ENCODE results near the gene PNLIPRP3. TPM values are rescaled to one million over a fixed set of nuclear protein-coding genes. Genes with fewer than 3 reads are reported as not detected.

The PNLIPRP3 gene
- total RNA-seq, 2 donors from 2014 or later, result not detected

GRCh38 chr10:116429288-116429977 lies 1.8 kb downstream of the PNLIPRP3 start:
- ATAC-seq (no peak), DNase-seq (ENCODE audit: low spot score) (no peak)
- no peaks in the 10 kb centered on the region for H3K9me3 Mint-ChIP-seq
- no peak overlapping the region for H3K4me3 Mint-ChIP-seq
- H3K27me3 Mint-ChIP-seq, result peaks cover 0 to 6% of the 10 kb centered on the region in 2 donors
- H3K4me1 Mint-ChIP-seq (ENCODE audit: low read depth in 2 of 2), result no peaks in the 10 kb centered on the region
- H3K36me3 Mint-ChIP-seq, result no peaks in the 10 kb centered on the region
- H3K27ac Mint-ChIP-seq, result no peak overlapping the region

DNA sequence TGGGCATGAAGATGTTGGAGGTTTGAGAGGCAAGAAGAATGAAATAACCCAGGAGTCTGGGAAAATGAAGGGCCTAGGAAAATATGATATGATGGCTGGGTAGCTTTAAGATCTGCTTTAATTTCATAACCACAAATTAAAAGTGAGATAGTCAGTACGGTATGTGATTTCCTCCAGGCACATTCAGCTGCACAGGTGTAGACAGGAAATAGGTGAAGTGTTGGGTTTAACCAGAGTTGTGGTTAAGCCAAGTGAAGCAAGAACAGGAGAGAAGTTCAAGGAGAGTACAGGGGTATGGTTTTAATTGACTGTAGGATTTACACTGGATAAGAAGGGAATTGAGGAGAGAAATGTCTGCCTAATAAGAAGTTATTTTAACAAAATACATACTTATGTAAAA lies 2.6 kb downstream of the PNLIPRP3 start:
- Mint-ChIP-seq H3K9me3 (no peaks in the 10 kb centered on the region), H3K27me3 (peaks cover 0 to 4% of the 10 kb centered on the region in 2 donors), H3K36me3 (no peaks in the 10 kb centered on the region), H3K4me3 (no peak overlapping the region), H3K4me1 (ENCODE audit: low read depth in 2 of 2) (no peaks in the 10 kb centered on the region), H3K27ac (no peak overlapping the region)
- ATAC-seq, result no peak
- DNase-seq (ENCODE audit: low spot score), result no peak

GRCh38 chr10:116431598-116431997 lies 4.0 kb downstream of the PNLIPRP3 start:
- H3K36me3 Mint-ChIP-seq, result no peaks in the 10 kb centered on the region
- no peaks in the 10 kb centered on the region for H3K4me1 Mint-ChIP-seq (ENCODE audit: low read depth in 2 of 2)
- H3K27ac Mint-ChIP-seq, result no peak overlapping the region
- H3K27me3 Mint-ChIP-seq, result no peaks in the 10 kb centered on the region
- DNase-seq (ENCODE audit: low spot score) (no peak), ATAC-seq (no peak)
- H3K4me3 Mint-ChIP-seq, result no peak overlapping the region
- no peaks in the 10 kb centered on the region for H3K9me3 Mint-ChIP-seq

GRCh38 chr10:116437076-116437692 lies 9.5 kb downstream of the PNLIPRP3 start:
- Mint-ChIP-seq H3K4me3 (no peak overlapping the region), H3K36me3 (no peaks in the 10 kb centered on the region), H3K27ac (no peak overlapping the region), H3K9me3 (no peaks in the 10 kb centered on the region), H3K27me3 (no peaks in the 10 kb centered on the region), H3K4me1 (ENCODE audit: low read depth in 2 of 2) (peaks cover 4 to 5% of the 10 kb centered on the region in 2 donors)
- ATAC-seq (no peak), DNase-seq (ENCODE audit: low spot score) (no peak)

DNA sequence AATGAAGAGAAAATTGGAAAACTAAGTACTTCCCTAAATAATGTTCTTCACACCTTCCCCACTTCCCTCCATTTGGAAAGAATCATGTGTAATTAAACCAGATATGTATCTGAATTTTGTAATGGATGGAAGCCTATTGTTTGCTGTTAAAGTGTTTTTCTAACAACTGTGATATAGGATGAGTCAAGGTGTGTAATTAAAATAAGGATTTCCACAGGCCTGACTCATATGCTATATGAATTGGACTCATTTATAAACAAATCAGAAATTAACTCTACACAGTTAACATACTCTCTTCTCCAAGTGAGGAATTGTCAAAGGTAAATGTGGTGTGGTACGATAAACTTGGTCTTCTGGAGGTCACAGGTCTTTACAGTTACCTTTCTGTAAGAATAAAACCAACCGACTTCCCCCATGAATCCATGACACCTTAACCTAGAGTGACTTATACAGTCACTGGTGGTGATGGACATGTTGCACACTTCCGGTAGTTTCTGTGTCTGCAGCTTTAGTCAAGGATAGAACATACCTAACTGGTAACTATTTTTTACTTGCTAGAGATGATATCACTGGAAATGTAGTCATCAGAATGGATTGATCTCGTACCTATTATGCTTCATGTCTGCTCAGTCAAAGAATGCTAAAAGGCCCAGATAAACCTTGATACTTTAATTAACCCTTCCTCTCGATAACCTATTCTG lies 12.8 kb downstream of the PNLIPRP3 start:
- Mint-ChIP-seq H3K9me3 (no peaks in the 10 kb centered on the region), H3K4me1 (ENCODE audit: low read depth in 2 of 2) (peaks cover 4 to 5% of the 10 kb centered on the region in 2 donors), H3K27ac (no peak overlapping the region), H3K36me3 (no peaks in the 10 kb centered on the region), H3K27me3 (no peaks in the 10 kb centered on the region), H3K4me3 (no peak overlapping the region)
- ATAC-seq (no peak), DNase-seq (ENCODE audit: low spot score) (no peak)

DNA sequence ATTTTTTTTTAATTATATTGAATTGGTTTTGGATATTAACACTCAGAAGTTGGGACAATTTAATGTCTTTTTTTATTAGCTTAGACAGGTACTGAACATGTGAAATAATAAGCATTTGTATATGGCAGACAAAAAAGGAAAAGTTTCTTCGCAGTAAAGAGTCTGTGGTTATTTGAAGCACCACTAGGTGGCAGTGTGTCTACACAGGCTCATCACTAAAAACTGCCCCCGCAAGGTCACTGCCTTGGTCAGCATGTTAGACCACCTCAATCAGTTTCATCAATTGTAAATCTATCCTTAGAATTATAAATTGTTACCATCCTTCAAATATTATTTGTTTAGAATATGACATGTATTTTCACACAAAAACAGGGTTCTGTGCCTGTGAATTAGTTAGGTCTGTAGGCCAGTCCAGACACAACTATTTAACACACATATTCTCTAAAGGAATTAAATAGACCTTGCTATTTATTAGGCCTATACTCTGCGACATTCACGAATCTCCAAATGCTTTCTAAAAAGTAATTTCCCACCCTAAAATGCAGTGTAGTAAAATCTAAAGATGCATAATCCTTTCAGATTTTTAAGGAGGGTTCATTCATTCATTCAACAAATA lies 17.0 kb downstream of the PNLIPRP3 start:
- no peak overlapping the region for H3K4me3 Mint-ChIP-seq
- DNase-seq (ENCODE audit: low spot score) (no peak), ATAC-seq (no peak)
- no peaks in the 10 kb centered on the region for H3K36me3 Mint-ChIP-seq
- H3K27me3 Mint-ChIP-seq, result no peaks in the 10 kb centered on the region
- no peaks in the 10 kb centered on the region for H3K4me1 Mint-ChIP-seq (ENCODE audit: low read depth in 2 of 2)
- peaks cover 2% of the 10 kb centered on the region for H3K9me3 Mint-ChIP-seq
- no peak overlapping the region for H3K27ac Mint-ChIP-seq

GRCh38 chr10:116450861-116451260 lies 23.2 kb downstream of the PNLIPRP3 start:
- no peaks in the 10 kb centered on the region for H3K36me3 Mint-ChIP-seq
- no peak overlapping the region for H3K4me3 Mint-ChIP-seq
- no peaks in the 10 kb centered on the region for H3K4me1 Mint-ChIP-seq (ENCODE audit: low read depth in 2 of 2)
- no peak for ATAC-seq
- no peaks in the 10 kb centered on the region for H3K27me3 Mint-ChIP-seq
- H3K27ac Mint-ChIP-seq, result no peak overlapping the region
- H3K9me3 Mint-ChIP-seq, result peaks cover 8% of the 10 kb centered on the region
- no peak for DNase-seq (ENCODE audit: low spot score)

DNA sequence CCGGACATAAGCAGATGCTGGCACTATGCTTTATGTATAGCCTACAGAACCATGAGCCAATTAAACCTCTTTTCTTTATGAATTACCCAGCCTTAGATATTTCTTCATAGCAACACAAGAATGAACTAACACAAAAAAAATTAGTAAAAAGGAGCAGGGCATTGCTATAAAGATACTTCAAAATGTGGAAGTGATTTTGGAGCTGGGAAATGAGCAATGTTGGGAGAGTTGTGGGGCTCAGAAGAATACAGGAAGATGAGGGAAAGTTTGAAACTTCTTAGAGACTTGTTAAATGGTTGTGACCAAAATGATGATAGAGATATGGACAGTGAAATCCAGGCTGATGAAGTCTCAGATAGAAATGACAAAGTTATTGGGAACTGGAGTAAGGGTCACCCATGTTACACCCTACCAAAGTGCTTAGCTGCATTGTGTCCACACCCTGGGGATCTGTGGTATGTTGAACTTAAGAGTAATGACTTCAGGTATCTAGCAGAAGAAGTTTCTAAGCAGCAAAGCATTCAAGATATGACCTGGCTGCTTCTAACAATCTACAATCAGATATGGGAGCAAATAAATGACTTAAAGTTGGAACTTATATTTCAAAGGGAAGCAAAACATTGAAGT lies 24.2 kb downstream of the PNLIPRP3 start:
- Mint-ChIP-seq H3K9me3 (peaks cover 11% of the 10 kb centered on the region), H3K27me3 (no peaks in the 10 kb centered on the region), H3K4me3 (no peak overlapping the region), H3K27ac (no peak overlapping the region), H3K4me1 (ENCODE audit: low read depth in 2 of 2) (no peaks in the 10 kb centered on the region), H3K36me3 (no peaks in the 10 kb centered on the region)
- DNase-seq (ENCODE audit: low spot score) (no peak), ATAC-seq (no peak)

- Mint-ChIP-seq H3K4me1 (ENCODE audit: low read depth in 2 of 2) (no peaks in the 10 kb centered on the region), H3K27me3 (no peaks in the 10 kb centered on the region), H3K27ac (no peak overlapping the region), H3K4me3 (no peak overlapping the region), H3K9me3 (peaks cover 11% of the 10 kb centered on the region), H3K36me3 (no peaks in the 10 kb centered on the region)
- DNase-seq (ENCODE audit: low spot score) (no peak), ATAC-seq (no peak)
These were observed 24.7 kb downstream of the PNLIPRP3 start for GRCh38 chr10:116452338-116452720.

GRCh38 chr10:116457488-116457887 lies 29.8 kb downstream of the PNLIPRP3 start:
- no peak overlapping the region for H3K4me3 Mint-ChIP-seq
- no peak overlapping the region for H3K27ac Mint-ChIP-seq
- no peaks in the 10 kb centered on the region for H3K36me3 Mint-ChIP-seq
- DNase-seq (ENCODE audit: low spot score) (no peak), ATAC-seq (no peak)
- H3K9me3 Mint-ChIP-seq, result peaks cover 3% of the 10 kb centered on the region
- H3K4me1 Mint-ChIP-seq (ENCODE audit: low read depth in 2 of 2), result no peaks in the 10 kb centered on the region
- no peaks in the 10 kb centered on the region for H3K27me3 Mint-ChIP-seq

GRCh38 chr10:116460219-116460618 lies 32.6 kb downstream of the PNLIPRP3 start:
- Mint-ChIP-seq H3K4me3 (no peak overlapping the region), H3K27me3 (no peaks in the 10 kb centered on the region), H3K9me3 (peaks cover 3% of the 10 kb centered on the region), H3K27ac (no peak overlapping the region), H3K4me1 (ENCODE audit: low read depth in 2 of 2) (no peaks in the 10 kb centered on the region), H3K36me3 (no peaks in the 10 kb centered on the region)
- ATAC-seq (no peak), DNase-seq (ENCODE audit: low spot score) (no peak)

DNA sequence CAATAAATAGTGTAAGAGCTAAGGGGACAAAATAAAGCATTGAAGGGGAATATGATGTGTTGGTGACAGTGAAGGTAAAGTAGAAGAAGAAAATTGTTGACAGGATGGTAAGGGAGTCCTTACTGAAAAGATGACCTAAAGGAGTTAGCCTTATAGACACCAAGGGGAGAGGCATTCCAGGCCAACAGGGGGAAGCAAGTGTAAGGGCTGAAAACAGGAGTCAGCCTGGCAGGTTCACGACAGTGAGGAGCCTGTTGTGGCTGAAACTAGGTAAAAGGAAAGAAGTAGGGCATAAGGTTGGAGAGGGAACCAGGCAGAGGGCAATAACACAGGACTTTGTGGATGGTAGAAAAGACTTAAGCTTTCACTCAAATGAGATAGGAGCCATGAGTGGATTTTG lies 34.0 kb downstream of the PNLIPRP3 start:
- Mint-ChIP-seq H3K4me1 (ENCODE audit: low read depth in 2 of 2) (no peaks in the 10 kb centered on the region), H3K9me3 (peaks cover 2% of the 10 kb centered on the region), H3K27ac (no peak overlapping the region), H3K27me3 (no peaks in the 10 kb centered on the region), H3K36me3 (no peaks in the 10 kb centered on the region), H3K4me3 (no peak overlapping the region)
- no peak for DNase-seq (ENCODE audit: low spot score)
- ATAC-seq, result no peak

DNA sequence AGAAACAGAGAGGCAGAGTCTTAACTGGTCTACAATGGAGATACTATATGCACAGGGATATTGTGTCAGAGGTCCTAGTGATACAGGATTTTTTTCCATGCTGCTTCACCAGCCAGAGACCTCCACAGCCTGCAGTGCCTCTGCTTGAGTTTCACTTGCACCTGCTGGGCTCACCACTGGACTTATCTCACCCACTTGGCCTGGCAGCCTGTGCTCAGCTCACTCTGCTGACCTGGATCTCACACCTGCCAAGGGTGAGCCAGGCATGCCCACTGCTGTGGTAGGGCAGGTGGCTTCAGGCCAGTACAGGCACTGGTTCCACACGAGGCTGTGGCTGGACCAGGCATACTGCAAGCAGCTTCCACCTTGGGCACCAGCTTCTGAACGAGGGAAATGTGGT lies 36.6 kb downstream of the PNLIPRP3 start:
- ATAC-seq (peak in 1 of 2 donors; percentile 60), DNase-seq (ENCODE audit: low spot score) (no peak)
- no peak overlapping the region for H3K27ac Mint-ChIP-seq
- H3K9me3 Mint-ChIP-seq, result no peaks in the 10 kb centered on the region
- H3K4me3 Mint-ChIP-seq, result no peak overlapping the region
- no peaks in the 10 kb centered on the region for H3K27me3 Mint-ChIP-seq
- no peaks in the 10 kb centered on the region for H3K4me1 Mint-ChIP-seq (ENCODE audit: low read depth in 2 of 2)
- no peaks in the 10 kb centered on the region for H3K36me3 Mint-ChIP-seq

GRCh38 chr10:116465546-116465945 lies 37.9 kb downstream of the PNLIPRP3 start:
- no peak for DNase-seq (ENCODE audit: low spot score)
- Mint-ChIP-seq H3K36me3 (no peaks in the 10 kb centered on the region), H3K4me1 (ENCODE audit: low read depth in 2 of 2) (no peaks in the 10 kb centered on the region), H3K9me3 (peaks cover 5% of the 10 kb centered on the region), H3K4me3 (no peak overlapping the region), H3K27me3 (peaks cover 4 to 6% of the 10 kb centered on the region in 2 donors), H3K27ac (no peak overlapping the region)
- ATAC-seq, result no peak

All from natural killer cell treated with Interleukin-12 subunit alpha and Interleukin-12 subunit beta and Interleukin-15 and Interleukin-18, amount 100 ng/mL, for 72 hours (primary cell).